Thyroid gland (tissue), 4 donors: Measurements from ENCODE around the gene ANO6. TPM values are rescaled to one million over a fixed set of nuclear protein-coding genes. Genes with fewer than 3 reads are reported as not detected.

Experiments used
- DNase-seq, 2 donors: peaks; one replicate each; pipeline ENCODE4 v3.0.0-alpha.2; 2019
- H3K27ac ChIP-seq, 3 donors: fragments of 200-600 bp; sonication (generic); 1 replicate in 2 of 3; 2 replicates in 1 of 3; pipeline ENCODE4 v1.5.1; 2016 to 2019; ENCODE audit warnings: mild to moderate bottlenecking in 1 of 3, moderate library complexity in 1 of 3
- H3K27me3 ChIP-seq: fragments of 200-600 bp; sonication (generic); one replicate; pipeline ENCODE4 v1.5.1; 2019
- H3K36me3 ChIP-seq, 2 donors: fragments of 200-600 bp; sonication (generic); one replicate each; pipeline ENCODE4 v1.5.1; 2016 to 2019
- H3K4me1 ChIP-seq, 2 donors: fragments of 200-600 bp; sonication (generic); one replicate each; pipeline ENCODE4 v1.5.1; 2017 to 2019
- H3K4me3 ChIP-seq, 3 donors: fragments of 200-600 bp; sonication (generic); replicated peaks in 1 of 3; 1 replicate in 2 of 3; 2 replicates in 1 of 3; pipeline ENCODE4 v1.5.1; 2016; ENCODE audit warnings: mild to moderate bottlenecking in 1 of 3
- H3K9me3 ChIP-seq: fragments of 200-600 bp; sonication (generic); one replicate; pipeline ENCODE4 v1.5.1; 2017
- POLR2A ChIP-seq, 2 donors: fragments of 450-650 bp; IDR thresholded peaks; one replicate each; pipeline ENCODE4 v1.6.1; 2017; ENCODE audit warnings: antibody characterized with exemption in 2 of 2, mild to moderate bottlenecking in 2 of 2, moderate library complexity in 1 of 2
- WGBS, 2 donors: methylation state at CpG; one replicate each; pipeline ENCODE4 v1.1.5; 2017; 5-methylcytosine and 5-hydroxymethylcytosine counted together
- intact Hi-C: fragments of 100-400 bp; cut with DNase I; formaldehyde crosslinking; loops from one replicate; pipeline ENCODE4 v1.15.1; 2023
- total RNA-seq, 4 donors: library from RNA; depleted of rRNA; stranded (reverse); fragments of >200 nt; gene quantifications; one replicate each; pipeline ENCODE4 v1.2.3, GENCODE V29; 2016
- TF ChIP-seq, protein P1 (sequence below), 6 experiments: fragments of 200-600 bp in 3 of 6; fragments of 450-650 bp in 3 of 6; sonication (generic) in 3 of 6; IDR thresholded peaks; one replicate each; pipeline ENCODE4 v1.5.1; 2016 to 2019; ENCODE audit warnings: antibody characterized with exemption in 6 of 6, mild to moderate bottlenecking in 2 of 6, inconsistent platforms in 1 of 6, moderate library complexity in 1 of 6

Gene ANO6
- total RNA-seq, 4 donors from 2014 or later = 37.3 to 61.1 (median 48.1) TPM

DNA sequence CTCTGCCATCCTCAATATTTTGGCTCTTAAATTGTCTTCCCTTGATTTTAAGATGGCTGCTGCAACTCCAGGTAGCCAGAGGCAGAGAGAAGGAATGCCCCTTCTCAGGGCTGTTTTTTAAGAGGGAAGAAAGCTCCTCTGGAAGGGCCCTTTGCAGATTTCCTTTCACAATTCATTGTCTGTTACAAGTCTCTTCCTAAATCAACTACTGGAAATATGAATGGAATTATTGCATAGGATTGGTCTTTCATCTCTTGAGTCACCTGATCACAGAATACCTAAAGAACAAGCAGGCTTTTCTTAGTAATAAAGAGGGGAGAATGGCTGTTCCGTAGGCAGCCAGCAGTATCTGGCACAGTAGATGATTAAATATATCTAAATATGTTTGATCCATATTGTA is 118.5 kb downstream of the ANO6 start:
- no peaks in the 10 kb centered on the region for H3K9me3 ChIP-seq
- TF ChIP-seq POLR2A (IDR thresholded peaks at IDR 0.05) = no peak
- no peak for DNase-seq
- intact Hi-C loops = no loop called here
- H3K27ac ChIP-seq = no peak overlapping the region
- H3K4me1 ChIP-seq = no peaks in the 10 kb centered on the region
- WGBS, 2 donors = 95 to 96% methylated on average over 1 of the region's 1 CpG
- H3K4me3 ChIP-seq = no peak overlapping the region
- H3K27me3 ChIP-seq = no peaks in the 10 kb centered on the region
- H3K36me3 ChIP-seq = no peaks in the 10 kb centered on the region

DNA sequence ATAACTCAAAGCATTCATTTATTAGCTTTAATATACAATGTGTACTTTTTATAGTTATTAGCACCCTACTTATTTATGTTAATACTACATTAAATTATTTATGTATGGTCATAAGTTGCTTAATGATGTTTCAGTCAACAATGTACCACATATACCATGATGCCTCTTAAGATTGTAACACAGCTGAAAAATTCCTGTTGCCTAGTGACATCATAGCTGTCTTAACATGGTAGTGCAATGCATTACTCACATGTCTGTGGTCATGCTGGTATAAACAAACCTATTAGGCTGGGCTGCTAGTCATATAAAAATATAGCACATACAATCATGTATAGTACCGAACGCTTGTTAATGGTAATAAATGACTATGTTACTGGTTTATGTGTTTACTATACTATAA is 120.4 kb downstream of the ANO6 start:
- no peak overlapping the region for H3K4me3 ChIP-seq
- H3K27me3 ChIP-seq = no peaks in the 10 kb centered on the region
- no peak for DNase-seq
- TF ChIP-seq POLR2A (IDR thresholded peaks at IDR 0.05) = no peak
- TF ChIP-seq, protein P1, sequence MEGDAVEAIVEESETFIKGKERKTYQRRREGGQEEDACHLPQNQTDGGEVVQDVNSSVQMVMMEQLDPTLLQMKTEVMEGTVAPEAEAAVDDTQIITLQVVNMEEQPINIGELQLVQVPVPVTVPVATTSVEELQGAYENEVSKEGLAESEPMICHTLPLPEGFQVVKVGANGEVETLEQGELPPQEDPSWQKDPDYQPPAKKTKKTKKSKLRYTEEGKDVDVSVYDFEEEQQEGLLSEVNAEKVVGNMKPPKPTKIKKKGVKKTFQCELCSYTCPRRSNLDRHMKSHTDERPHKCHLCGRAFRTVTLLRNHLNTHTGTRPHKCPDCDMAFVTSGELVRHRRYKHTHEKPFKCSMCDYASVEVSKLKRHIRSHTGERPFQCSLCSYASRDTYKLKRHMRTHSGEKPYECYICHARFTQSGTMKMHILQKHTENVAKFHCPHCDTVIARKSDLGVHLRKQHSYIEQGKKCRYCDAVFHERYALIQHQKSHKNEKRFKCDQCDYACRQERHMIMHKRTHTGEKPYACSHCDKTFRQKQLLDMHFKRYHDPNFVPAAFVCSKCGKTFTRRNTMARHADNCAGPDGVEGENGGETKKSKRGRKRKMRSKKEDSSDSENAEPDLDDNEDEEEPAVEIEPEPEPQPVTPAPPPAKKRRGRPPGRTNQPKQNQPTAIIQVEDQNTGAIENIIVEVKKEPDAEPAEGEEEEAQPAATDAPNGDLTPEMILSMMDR (IDR thresholded peaks at IDR 0.05) = no peak
- no peak overlapping the region for H3K27ac ChIP-seq
- WGBS, 2 donors = 97 to 99% methylated on average over 2 of the region's 2 CpGs
- intact Hi-C loops = no loop called here
- H3K9me3 ChIP-seq = no peaks in the 10 kb centered on the region
- H3K4me1 ChIP-seq = no peaks in the 10 kb centered on the region
- no peaks in the 10 kb centered on the region for H3K36me3 ChIP-seq

DNA sequence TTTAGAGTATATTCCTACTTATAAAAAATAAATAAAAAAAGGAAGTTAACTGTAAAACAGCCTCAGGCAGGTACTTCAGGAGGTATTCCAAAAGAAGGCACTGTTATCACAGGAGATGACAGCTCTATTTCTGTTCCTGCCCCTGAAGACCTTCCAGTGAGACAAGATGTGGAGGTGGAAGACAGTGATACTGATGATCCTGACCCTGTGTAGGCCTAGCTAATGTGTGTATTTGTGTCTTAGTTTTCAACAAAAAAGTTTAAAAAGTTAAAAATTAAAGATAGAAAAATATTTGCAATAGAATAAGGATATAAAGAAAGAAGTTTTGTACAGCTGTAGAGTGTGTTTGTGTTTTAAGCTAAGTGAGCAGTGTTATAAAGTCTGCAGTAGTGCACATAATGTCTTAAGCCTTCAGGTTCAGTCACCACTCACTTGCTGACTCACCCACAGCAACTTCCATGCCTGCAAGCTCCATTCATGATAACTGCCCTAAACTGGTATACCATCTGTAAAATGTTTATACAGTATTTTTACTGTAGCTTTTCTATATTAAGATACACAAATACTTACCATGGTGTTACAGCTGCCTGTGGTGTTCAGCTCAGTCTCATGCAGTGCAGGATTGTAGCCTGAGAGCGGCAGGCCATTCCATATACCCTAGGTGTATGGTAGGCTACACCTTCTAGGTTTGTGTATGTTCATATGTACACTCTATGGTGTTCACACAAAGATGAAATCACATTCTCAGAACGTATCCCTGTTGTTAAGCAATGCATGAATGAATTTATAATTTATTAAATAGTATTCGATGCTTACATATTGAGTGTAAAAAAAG is 121.1 kb downstream of the ANO6 start:
- Histone ChIP-seq H3K27ac (no peak overlapping the region), H3K4me1 (no peaks in the 10 kb centered on the region), H3K9me3 (no peaks in the 10 kb centered on the region), H3K36me3 (no peaks in the 10 kb centered on the region), H3K4me3 (no peak overlapping the region), H3K27me3 (no peaks in the 10 kb centered on the region)
- no peak for TF ChIP-seq POLR2A (IDR thresholded peaks at IDR 0.05)
- TF ChIP-seq, protein P1 (IDR thresholded peaks at IDR 0.05) = no peak
- no peak for DNase-seq
- WGBS, 2 donors = 94 to 95% methylated on average over 3 of the region's 3 CpGs
- intact Hi-C loops = no loop called here

DNA sequence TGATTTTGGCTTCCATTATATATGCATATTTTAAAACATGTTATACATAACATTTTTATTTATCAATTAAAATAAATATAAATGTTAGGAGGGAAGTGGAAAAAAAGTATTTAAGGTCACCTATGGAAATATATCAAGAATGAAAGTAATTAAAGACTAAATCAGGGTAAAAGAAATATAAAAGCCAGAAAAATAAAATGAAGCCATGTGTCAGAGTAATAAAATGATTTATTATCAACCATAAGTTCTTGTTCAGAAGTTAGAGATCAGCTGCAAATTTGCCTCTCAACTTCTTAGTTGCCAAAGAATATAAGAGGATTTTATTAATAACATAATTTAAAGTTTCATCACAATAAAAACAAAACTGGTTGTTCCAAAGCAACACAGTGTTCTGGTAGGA is 121.9 kb downstream of the ANO6 start:
- Histone ChIP-seq H3K36me3 (no peaks in the 10 kb centered on the region), H3K9me3 (no peaks in the 10 kb centered on the region), H3K27ac (no peak overlapping the region), H3K4me3 (no peak overlapping the region), H3K4me1 (no peaks in the 10 kb centered on the region), H3K27me3 (no peaks in the 10 kb centered on the region)
- intact Hi-C loops = no loop called here
- DNase-seq = no peak
- TF ChIP-seq, protein P1 (IDR thresholded peaks at IDR 0.05) = no peak
- TF ChIP-seq POLR2A (IDR thresholded peaks at IDR 0.05) = no peak

DNA sequence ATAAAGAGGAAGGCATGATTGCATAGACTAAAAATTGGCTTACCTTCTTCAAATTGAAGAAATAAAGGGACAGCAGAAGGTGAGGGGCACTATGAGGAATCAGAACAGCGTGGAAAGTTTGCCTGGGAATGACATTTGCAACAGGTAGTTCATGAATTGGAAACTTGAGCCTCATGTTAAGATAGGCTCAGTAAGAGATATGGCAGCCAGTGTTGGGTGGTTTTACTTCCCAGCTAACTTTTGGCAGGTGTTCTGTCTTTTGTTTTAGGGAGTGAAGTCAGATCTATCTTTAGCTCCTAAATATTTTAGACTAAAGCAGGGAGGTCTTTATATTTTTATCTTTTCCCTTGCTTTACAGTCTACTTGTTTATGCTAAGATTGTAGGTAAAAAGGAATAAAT is 122.4 kb downstream of the ANO6 start:
- WGBS, 2 donors = 84 to 88% methylated on average over 1 of the region's 1 CpG
- no peaks in the 10 kb centered on the region for H3K4me1 ChIP-seq
- no peaks in the 10 kb centered on the region for H3K27me3 ChIP-seq
- no peak overlapping the region for H3K4me3 ChIP-seq
- no peak for TF ChIP-seq POLR2A (IDR thresholded peaks at IDR 0.05)
- TF ChIP-seq, protein P1 (IDR thresholded peaks at IDR 0.05) = no peak
- no peak for DNase-seq
- H3K9me3 ChIP-seq = no peaks in the 10 kb centered on the region
- no peak overlapping the region for H3K27ac ChIP-seq
- no peaks in the 10 kb centered on the region for H3K36me3 ChIP-seq
- intact Hi-C loops = no loop called here
